CD4-positive, alpha-beta T cell treated with Interleukin-15 for 4 hours (primary cell): ENCODE measurements around the gene TLN1.

Source experiments
- DNase-seq: peaks from one replicate; pipeline ENCODE4 v3.0.0-alpha.2; 2020; ENCODE audit warnings: low spot score

TLN1 gene

GRCh38 chr9:35750256-35750531 is 18.2 kb upstream of the TLN1 start:
- DNase-seq, result no peak

- DNase-seq, result peak; percentile 41
These were observed 17.7 kb upstream of the TLN1 start for GRCh38 chr9:35749515-35750255.

DNA sequence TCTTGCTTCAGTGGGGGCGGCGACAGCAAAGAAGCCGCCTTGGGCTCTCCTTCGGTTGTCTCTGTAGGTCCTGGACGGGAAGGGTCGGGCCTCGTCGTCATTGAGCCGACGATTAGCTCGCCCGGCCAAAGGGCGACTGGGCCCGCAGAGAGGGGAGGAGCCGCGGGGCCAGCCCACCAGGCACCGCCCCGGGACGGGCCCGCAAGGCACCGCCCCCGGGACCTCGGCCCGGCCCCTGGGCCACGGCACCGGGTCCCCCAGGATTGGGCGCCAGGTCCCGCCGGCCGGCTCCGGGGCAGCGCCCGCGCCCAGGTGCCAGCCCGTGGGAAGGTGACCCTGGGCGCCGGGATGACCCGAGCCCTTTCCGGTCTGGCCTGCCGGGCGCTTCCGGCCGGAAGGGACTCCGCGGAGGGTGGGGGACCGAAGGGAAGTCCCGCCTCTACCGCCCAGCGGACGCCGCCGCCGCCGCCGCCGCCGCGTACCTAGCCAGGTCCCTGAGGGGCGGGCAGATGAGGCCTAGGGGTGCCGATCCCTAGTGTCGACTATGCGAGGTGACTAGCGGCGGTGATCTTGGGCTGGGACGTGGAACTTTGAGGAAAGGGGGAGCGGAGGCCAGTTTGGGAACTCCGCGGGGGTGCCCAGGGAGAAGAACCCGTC is 17.0 kb upstream of the TLN1 start, which contains the start of the genes GBA2 and RGP1:
Gene GBA2 (minus strand): TSS at position 371 of the 657 bp plus-strand sequence. CDS start 524 bp downstream, outside the sequence.
Gene RGP1 (plus strand): TSS at position 430 of the 657 bp plus-strand sequence. CDS start 469 bp downstream, outside the sequence.
- peak; percentile 63 for DNase-seq

DNA sequence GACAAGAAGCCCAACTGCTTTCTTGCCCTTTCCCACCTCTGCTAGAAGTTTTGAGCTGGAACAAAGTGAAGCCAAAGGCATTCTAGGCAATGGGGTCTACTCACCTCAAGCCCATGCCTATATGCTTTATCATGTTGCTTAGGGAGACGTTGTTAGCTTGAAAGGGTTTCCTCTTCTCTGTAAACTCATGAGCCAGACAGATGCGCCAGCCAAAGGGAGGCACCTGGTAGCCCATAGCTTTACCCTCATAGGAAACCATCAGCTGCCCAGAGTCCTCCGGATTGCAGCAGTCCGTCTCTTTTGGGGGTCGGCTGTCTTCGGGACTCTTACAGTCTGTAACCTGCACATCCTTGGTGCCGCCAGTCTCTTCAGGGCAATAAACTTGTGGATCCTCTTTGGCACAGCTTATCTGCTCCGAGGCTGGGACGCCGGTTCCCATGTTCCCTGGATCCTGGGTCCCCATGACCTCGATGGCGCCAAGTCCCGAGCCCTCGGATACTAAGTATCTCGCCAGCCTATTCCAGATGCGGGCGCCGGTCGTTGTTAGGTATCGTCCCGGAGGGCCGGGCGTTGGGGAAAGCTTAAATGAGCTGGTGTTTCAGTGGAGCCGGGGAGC is 16.4 kb upstream of the TLN1 start:
- DNase-seq, result no peak

GRCh38 chr9:35746583-35746982 is 14.6 kb upstream of the TLN1 start:
- no peak for DNase-seq

- DNase-seq, result no peak
These were observed 13.6 kb upstream of the TLN1 start for GRCh38 chr9:35745569-35745968.

- no peak for DNase-seq
These were observed 12.0 kb upstream of the TLN1 start for GRCh38 chr9:35743880-35744518.

DNA sequence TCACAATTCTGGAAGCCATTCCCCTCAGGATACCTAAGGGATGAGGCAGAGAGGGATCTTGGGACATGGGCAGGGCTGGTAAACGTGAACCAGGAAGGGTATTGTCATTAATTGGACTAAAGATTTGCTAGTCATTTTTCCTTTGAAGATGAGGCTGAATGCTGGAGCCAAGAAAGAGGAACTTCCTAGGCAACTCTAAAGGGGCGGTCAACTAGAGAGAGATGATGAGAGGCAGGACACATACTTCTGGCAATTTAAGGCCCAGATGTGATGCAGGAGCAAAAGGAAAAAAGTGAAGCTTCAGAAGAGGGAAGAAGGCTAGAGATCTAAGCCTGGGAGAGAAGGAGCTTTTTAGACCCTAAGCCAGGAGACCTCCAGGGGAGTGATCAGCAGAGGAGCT is 11.5 kb upstream of the TLN1 start:
- DNase-seq, result no peak

- DNase-seq, result no peak
These were observed 9.7 kb upstream of the TLN1 start for GRCh38 chr9:35741740-35742139.

DNA sequence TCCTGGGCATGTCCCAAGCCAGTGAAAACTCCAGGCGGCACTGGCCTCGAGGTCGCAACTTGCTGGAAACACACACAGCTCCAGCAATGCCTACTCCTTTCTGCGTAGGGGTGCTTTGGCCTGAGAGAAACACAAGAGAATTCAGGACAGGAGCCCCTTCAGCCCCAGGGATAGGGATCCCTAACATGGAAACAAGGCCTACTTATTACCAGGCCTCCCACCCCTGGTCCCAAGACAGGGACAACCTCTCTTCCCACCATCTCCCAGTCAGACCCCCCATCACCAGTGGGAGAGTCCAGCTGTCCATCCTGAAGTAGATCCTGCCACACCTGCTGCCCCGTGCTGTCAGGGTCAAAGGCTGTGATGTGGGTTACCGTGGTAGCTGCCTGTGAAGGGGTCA is 8.2 kb upstream of the TLN1 start:
- no peak for DNase-seq

DNA sequence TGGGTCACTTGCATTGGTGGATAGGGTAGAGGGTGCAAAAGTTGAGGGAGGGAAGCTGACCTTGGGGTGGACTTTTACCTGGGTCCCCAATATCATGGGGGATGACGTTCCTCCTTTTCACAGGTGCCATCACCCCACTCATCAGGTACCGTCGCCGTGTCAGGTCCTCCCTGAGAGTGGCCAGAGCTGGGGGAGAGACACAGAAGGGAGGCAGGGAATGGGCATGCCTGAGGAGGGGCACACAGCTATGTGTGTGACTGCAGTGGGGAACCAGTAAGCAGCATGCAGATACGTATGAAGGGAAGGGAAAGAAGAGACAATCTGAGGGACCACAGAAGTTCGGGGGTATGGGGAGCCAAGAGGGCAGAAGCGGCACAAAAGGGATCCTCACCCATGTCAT is 6.9 kb upstream of the TLN1 start:
- DNase-seq, result no peak

- no peak for DNase-seq
These were observed 6.2 kb upstream of the TLN1 start for GRCh38 chr9:35738186-35738585.

DNA sequence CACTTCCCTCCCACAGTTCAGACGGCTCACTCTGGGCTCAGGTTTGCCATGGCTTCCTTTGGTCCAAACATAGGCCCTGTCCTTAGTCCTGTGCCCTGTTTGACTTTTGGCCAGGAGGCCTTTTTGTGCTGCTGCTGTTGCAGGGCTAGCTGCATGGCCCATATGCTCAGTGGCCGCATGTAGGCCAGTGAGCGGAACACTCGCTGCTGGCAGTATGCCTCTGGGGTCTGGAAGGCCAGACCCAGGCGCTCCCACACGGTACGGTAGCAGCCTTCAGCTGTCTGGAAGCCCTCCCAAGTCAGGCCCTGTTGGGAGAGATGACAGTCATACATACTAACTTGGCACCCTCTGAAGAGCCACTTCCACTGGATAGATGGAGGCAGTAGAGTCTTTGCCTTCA is 5.1 kb upstream of the TLN1 start:
- no peak for DNase-seq

- peak; percentile 76 for DNase-seq
These were observed 4.2 kb upstream of the TLN1 start for GRCh38 chr9:35736201-35736633.

DNA sequence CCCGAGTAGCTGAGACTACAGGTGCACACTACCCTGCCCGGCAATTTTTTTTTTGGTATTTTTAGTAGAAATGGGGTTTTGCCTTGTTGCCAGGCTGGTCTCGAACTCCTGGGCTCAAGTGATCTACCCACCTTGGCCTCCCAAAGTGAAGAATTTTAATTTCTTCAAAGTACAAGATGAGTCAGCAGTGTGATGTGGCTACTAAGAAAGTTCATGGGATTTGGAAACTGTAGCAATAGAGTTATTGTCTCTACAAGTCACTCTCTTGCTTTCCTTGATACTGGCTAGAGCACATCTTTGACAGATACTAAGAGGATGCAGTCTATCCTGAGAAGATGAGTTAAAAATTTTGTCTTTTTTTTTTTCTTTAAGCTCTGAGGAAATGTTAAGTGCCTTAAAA is 2.1 kb upstream of the TLN1 start:
- DNase-seq, result no peak

DNA sequence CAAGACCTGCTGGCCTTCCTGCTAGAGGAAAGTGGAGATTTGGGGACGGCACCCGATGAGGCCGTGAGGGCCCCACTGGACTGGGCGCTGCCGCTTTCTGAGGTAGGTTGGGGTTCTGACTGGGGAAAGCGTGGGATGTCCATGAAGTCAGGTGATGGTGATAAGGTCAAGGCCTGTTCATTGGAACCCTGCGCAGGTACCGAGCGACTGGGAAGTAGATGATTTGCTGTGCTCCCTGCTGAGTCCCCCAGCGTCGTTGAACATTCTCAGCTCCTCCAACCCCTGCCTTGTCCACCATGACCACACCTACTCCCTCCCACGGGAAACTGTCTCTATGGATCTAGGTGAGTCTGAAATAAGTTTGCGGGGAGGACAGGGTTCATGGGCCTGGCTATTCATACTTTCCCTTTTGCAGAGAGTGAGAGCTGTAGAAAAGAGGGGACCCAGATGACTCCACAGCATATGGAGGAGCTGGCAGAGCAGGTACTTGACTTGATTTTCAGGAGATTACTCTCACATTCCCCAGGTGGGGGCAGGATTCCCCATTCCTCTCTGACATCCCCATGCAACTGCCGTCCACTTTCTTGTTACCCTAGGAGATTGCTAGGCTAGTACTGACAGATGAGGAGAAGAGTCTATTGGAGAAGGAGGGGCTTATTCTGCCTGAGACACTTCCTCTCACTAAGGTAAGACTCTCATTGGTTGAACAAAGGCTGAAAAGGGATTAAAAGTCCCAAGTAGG is 976 bp upstream of the TLN1 start:
- DNase-seq, result no peak

GRCh38 chr9:35731415-35732184 is 395 bp downstream of the TLN1 start:
- peak; percentile 16 for DNase-seq

DNA sequence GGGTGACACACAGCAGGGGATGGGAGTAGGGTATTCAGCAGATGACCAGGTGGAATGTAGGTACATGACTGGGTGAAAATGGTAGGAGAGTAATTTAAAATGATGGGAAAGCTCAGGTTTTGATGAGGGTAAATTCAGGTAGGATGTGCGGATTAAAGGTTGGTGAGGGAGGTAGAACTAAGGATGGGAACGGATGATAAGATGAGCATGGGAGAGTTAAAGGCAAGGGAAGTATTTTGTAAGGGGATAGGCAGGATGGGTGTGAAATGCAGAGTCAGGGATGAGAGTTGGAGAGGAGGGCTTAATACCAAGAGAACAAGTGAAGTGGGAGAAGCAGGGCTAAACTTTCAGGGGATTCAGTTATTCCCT is 1.5 kb downstream of the TLN1 start:
- DNase-seq, result no peak

GRCh38 chr9:35729700-35730485 is 2.1 kb downstream of the TLN1 start:
- peak; percentile 44 for DNase-seq

DNA sequence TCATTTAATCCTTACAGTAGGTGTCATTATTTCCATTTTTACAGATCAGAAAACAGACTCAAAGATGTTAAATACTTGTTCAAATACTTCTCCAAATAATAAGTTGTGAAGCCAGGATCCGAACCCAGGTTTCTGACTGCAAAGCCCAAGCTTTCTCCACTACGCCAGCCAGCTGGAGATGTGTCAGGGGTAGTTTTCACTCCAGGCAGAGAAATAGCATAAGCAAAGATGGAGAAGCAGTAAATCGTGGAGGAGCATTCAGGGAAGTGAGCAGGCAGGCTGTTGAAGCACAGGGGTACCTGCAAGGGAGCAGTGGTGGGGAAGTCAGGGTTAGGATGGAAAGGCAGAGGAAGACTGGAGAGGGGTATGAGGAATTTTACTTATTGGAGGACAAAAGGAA is 2.9 kb downstream of the TLN1 start:
- no peak for DNase-seq
